NCI-H1105 (cell line): ENCODE data around the gene VANGL1.
A peak's percentile ranks its signal among the peaks of the same experiment; 100 is the strongest.
"Not testable (repeated sequence)": the region's sequence is repeated elsewhere in the genome, so short reads cannot be mapped to it uniquely, and the experiment has no call there.

Experiments
- DNase-seq: peaks from one replicate; lab custom pipeline; 2025; lab: John Stamatoyannopoulos, UW

VANGL1 gene

DNA sequence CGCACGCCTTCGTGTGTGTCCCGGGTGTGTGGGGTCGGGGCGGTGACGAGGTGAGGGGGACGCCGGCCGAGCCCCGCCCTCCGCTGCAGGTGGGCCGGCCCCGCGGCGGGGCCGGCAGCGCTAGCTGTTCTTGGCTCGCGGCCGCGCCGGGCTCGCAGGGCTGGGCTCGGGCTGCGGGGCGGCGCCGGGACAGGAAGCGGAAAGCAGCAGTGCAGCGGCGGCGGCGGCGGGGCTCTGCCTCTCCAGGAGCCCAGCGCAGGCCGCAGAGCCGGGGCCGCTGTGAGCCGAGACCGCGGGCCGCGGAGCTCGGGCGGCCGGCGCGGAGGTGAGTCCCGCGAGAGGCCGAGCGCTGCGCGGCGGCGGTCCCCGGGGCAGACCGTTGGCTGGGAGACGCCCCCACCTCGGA lies at the start of gene VANGL1:
Gene VANGL1 (plus strand): TSS at position 209 of the 406 bp plus-strand sequence. CDS start 9,444 bp downstream, outside the sequence.
- peak; percentile 39 for DNase-seq

- DNase-seq, result no peak
Measured at GRCh38 chr1:115592264-115592663, 49.5 kb upstream of the VANGL1 start.

DNA sequence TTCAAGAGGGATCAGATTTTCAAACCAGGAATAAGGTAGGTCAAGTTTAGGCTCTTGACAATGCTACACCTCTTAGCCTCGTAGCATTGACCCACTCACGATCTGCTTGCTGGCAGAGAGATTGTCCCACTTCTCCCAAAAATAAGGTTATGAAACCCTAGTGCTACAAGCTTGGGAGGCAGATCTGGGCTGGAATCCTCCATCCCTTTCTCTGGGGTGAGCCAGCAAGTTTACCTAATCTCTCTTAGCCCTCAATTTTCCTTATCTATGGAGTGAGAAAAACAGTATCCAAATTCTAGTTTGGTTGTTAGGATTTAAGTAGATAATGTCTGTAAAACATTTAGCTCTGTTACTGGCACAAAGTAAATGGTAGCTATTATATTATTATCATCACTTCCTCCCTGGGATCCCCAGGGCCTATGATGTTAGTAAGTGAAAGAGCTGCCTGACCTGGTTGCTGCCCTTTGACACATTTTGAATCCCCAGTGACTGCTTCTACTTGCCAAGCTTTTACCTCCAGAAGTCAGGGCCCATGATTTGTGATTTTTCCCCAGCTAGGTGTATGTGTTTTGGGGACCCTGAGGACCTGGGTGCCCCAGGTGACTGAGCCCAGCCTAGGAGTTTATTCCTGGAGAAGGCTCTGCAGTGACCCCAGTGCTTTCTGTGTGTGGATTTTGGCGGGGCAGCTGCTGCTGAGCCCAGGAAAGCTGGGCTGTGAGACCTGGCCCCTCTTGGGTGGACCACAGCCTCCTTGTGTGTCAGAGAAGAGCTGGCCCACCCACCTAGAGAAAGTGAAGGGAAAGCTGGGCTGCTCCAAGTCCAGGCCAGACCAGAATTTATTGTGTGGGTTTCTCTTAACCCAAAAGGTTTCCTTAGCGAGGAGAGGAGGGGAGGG lies 48.2 kb upstream of the VANGL1 start:
- DNase-seq, result no peak

DNA sequence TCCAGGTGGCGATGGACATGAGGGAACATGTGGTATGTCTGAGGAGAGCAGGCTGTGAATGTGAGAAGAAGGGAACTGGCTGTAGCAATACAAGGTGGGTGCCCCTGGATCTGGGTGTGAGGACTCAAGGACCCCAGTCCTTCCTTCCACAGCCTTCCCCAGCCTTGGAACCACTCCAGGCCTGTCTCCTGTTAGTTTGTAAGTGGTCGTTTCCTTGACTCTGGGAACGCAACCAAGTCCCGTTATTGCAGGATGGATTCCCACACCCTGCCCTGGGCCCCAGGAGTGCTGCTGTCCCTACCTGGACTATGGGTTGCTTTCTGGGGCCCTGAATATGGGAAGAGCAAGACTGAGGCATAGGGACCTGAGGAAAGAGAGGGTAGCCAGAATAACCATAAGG lies 47.2 kb upstream of the VANGL1 start:
- DNase-seq, result no peak

GRCh38 chr1:115595279-115596079 lies 46.3 kb upstream of the VANGL1 start:
- DNase-seq, result peak; percentile 85

GRCh38 chr1:115596080-115596780 lies 45.5 kb upstream of the VANGL1 start:
- no peak for DNase-seq

- no peak for DNase-seq
Measured at GRCh38 chr1:115604508-115604907, 37.3 kb upstream of the VANGL1 start.

- DNase-seq, result no peak
Measured at GRCh38 chr1:115606305-115606704, 35.5 kb upstream of the VANGL1 start.

DNA sequence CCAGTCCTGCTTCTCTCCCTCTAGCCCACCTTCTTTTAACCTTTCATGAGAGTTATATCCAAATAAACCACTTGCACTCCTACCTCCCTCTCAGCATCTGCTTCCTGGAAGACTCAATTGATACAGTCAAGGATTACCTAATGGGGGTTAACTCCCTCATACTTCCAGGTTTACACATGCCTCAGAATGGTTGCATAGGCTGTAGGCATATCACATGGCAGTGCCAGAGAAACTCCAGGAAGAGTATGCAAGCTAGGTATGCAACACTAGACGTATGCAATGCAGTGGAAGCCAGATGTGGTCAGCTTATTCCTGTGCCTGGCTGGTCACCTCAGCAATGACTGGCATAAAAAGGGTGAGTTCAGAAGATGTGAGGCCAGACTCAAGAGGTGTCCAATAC lies 32.7 kb upstream of the VANGL1 start:
- no peak for DNase-seq

DNA sequence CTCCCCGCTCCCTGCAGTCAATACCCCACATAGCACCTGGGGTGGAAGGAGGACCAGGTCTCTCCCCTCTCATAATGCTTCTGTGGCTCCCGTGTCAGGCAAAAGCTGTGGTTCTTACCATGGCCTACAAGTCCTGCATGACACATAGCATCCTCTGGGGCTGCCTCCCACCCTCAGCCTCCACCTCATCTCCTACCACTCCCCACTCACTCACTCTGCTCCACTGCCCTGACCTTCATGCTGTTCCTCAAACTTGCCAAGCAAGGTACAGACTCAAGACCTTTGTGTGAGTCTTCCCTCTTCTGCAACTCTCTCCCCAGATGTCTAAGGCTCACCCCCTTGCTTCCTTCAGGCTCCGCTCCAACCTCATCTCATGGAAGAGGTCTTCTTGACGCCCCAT lies 28.0 kb upstream of the VANGL1 start:
- no peak for DNase-seq

GRCh38 chr1:115620453-115620852 lies 21.3 kb upstream of the VANGL1 start:
- DNase-seq, result no peak

DNA sequence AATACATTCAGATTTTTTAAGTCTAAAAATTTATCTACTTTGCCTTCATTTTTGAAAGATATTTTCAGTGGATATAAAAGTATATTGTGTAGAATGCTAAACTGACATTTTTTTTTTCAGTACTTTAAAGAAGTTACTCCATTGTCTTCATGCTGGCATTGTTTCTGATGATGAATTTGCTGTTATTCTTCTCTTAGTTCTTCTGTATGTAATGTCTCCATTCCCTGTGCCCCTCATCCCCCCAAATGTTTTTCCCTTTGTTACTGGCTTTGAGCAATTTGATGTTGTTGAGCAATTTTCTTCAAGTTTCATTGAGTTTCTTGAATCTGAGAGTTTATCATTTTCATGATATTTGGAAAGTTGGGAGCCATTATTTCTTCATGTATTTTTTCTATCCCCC lies 20.8 kb upstream of the VANGL1 start:
- no peak for DNase-seq

DNA sequence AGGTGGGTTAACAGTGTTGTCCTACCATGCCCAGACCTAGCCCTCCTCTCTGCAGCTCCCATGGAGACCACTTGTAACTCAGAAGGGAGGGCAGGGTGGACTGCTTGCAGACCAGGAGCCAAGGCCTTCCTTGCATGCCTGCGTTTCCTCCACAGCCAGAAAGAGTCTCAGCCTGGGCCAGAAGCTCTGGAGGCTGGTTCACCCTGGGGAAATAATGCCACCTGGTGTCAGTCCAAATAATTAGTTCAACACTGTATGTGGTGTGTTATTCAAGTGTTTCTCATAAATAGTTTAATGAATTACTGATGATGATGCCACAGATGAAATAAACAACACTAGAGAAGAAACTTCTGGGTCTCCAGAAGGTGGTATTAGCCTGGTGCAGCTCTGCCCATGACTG lies 16.9 kb upstream of the VANGL1 start:
- DNase-seq, result no peak

DNA sequence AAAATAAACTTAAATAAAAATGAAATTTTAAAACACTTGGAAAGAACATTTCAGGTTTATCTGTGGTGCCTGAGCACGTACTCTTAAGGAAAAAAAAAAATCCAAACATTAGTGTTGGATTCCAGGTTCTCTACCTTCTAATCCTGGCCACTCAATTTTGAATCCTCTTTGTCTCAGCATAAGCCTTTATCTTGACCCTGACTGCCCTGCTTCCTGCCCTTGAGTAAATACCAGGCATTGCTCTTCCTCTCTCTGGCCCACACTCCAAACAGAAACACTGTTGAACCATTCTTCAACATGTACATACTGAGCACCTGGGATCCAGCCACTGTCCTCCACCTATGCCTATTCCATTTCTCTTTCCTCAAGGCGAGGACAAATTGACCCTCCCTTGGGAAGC lies 11.4 kb upstream of the VANGL1 start:
- DNase-seq, result no peak

GRCh38 chr1:115632251-115633026 lies 9.3 kb upstream of the VANGL1 start:
- no peak for DNase-seq

- DNase-seq, result not testable (repeated sequence)
Measured at GRCh38 chr1:115633606-115634005, 8.2 kb upstream of the VANGL1 start.

- not testable (repeated sequence) for DNase-seq
Measured at GRCh38 chr1:115637247-115637646, 4.5 kb upstream of the VANGL1 start.

GRCh38 chr1:115640384-115640783 lies 1.4 kb upstream of the VANGL1 start:
- no peak for DNase-seq

GRCh38 chr1:115642168-115643072 lies 650 bp downstream of the VANGL1 start:
- DNase-seq, result peak; percentile 67

GRCh38 chr1:115643225-115643624 lies 1.5 kb downstream of the VANGL1 start:
- peak; percentile 9 for DNase-seq

GRCh38 chr1:115643666-115644065 lies 1.9 kb downstream of the VANGL1 start:
- DNase-seq, result no peak
